HG02973 (cell line): ENCODE results near the gene APBA2.

Experiments
- ATAC-seq: cut with Tn5 transposase; IDR thresholded peaks from one replicate; pipeline ENCODE4 v1.9.1; 2021; ENCODE audit warnings: moderate library complexity; ENCODE audit not compliant: unreplicated experiment

APBA2 gene

DNA sequence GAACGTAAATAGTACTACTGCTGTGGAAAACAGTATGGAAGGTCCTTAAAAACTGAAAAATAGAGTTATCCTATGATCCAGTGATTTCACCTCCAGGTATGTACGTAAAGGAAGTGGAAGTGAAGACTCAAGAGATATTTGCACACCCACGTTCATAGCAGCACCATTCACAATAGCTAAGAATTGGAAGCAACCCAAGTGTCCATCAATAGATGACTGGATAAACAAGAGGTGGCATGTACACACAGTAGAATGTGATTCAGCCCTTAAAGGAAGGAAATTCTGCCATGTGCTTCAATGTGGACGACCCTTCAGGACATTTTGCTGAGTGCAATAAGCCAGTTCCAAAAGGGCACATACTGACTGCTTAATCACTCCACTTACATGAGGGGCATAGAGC, 188.3 kb downstream of the APBA2 start:
- no peak for ATAC-seq

DNA sequence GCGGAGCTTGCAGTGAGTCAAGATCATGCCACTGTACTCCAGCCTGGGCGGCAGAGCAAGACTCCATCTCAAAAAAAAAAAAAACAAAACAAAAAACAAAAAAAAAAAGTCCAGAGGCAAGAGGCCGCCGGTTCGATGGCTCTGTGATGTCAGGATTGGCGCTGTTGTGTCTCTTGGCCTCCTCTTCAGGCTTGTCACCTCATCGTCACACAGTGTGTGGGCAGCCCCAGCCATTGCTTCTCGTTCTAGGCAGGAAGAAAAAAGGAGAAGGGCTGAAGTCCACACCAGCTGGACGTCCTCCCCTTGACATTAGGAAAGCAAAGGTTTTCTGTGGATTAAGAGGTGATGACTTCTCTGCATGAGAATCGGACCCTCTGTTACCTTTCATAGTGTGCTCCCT, 192.8 kb downstream of the APBA2 start:
- no peak for ATAC-seq

DNA sequence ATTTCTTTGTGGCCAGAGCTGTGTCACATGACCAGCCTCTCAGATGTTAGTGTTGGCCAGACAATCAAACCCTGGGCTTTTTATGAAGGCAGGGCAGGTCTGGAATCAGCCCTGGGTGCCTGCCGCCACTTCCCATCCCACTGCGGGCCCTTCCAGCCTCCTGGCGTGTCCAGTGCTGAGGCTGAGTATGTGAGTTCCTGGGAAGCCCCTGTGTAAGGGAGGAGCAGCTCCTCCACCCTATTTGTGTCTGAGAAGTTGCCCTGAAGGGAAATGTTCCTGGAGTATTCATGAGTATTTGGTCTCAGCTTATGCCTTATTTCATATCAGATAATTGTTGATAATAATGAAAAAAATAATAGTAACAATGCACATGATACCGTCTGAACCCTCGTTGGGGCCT, 193.7 kb downstream of the APBA2 start:
- no peak for ATAC-seq

DNA sequence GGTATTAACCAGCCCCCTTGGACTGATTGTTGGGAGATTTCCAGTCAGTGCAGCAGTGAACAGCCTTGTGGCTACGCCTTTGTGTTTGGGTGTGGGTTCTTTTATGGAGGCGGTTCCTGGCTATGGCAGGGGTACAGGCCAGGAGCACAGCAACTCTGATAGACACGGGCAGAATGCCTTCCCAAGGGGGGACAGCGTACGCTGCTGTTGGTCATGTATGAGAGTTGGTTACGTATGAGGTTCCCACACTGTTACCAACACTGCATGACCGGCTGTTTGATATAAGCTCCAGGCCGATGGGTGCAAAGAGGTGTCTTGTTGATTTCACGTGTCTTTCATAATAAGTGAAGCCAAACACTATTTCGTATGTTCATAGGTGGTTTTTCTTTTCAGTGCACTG, 196.0 kb downstream of the APBA2 start:
- no peak for ATAC-seq

DNA sequence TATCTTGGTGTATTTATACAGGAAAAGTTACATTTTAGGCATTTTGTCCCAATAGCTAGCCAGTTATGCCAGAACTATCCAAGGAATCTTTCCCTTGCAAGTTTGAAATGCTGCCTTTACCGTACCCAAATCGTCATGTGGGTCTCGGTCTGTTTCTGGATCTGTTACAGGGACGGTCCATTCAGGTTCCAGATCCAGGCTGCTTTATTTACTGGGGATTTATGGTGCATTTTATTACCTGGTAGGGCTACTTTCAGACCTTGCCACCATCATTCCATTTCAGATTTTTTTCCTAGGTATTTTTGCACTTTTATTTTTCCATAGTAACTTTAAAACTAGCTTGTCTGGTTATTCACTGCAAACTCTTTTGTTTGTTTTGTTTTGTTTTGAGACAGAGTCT, 197.4 kb downstream of the APBA2 start:
- ATAC-seq, result no peak

DNA sequence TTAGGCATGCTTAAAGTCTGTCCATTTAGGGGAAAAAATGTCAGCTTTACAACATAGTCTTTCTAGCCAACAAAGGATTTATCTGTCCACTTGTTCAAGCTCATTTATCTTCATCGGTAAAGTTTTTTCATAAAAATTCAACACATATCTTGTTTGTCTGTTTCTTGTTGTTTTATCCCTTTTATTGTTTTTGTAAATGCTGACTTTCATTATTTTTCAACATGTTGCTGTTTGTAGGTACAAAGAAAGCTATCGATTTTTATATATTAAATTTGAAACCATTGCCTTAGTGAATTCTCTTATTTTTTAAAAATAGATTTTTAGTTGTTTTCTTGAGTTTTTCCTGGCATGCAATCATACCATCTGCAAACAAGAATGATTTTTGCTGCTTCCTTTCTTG, 198.1 kb downstream of the APBA2 start:
- no peak for ATAC-seq

DNA sequence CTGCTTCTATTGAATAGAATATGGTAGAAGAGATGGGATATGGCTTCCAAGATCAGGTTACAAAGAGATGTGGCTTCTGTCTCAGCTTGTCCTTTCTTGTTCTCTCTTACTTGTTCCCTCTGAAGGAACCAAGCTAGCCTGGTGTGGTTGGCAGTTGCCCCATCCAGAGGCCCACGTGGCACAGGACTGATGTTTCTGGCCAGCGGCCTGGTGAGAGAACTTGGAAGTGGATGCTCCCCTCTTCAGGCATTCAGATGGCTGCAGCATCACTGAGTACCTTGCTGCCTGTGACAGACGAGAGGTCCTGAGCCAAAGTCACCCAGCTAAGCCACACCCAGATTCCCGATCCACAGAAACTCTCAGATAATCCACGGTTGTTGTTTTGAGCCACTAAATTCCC, 200.2 kb downstream of the APBA2 start:
- ATAC-seq, result no peak

DNA sequence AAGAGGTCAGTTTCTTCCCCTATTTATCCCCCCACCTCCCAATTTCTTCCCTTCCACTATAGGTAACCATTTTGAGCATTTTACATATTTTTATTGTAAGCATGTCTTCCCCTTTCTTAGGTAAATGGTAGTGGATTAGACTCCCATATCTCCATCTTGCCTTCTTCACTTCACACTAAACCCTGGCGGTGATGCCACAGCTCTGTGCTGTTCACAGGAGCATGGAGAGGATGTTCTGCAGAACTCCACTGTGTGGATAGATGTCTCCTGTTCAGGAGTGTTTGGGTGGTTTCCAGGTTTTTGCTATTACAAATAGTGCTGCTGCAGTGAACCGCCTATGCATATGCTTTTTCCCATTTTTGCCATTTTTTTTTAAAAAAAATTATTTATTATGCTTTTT, 201.1 kb downstream of the APBA2 start:
- ATAC-seq, result no peak

DNA sequence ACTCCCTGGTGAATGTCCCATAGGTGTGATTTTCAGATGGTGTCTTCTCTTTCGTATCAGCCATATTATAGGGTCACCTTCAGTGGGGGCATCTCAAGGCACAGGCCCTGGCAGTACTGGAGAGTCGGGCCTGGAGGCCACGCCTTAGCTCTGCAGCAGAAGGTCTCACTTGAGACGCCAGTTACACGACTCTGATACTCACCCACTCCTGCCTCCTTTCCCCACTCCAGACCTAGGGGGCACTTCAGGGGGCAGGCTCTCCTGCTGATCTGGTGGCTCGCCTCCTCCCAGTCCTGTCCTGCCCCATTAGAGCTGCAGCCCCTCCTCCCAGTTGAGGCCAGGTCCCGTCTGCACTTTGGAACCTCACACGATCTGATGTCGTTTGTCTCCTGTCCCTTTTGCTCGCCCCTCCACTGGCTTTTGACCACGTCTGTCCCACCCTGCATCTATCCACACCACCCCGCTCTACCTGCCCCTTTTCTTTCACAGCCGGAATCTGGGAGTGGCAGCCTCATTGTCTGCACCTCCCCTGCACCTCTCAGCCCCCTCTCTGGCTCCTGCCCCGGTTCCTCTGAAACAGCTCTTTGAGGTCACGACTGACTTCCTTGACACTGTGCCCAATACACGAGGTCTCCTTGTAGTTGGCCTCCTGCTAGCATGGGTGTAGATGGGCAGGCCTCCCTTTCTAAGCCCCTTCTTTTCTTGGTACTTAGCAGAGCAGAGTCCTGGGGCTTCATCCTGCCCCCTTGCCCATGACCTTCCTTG, 201.9 kb downstream of the APBA2 start:
- no peak for ATAC-seq

DNA sequence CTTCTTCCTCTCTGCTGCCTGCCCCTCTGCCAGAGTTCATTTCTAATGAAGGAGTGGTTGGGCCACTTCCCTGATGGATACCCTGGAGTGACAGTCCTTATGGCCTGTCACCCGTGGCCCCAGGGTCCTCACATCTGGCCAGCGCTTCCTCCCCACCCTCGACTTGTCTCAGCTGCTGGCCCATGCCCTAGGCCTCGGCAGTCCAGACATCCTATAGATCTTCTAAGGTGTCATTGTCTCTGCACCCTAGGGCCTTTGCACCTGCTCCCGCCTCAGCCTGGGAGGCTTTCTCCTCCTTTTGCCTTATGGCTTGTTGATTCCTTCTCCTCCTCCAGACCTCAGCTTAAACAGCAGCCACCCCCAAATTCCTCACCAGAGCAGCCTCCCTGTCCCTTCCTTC, 202.9 kb downstream of the APBA2 start:
- no peak for ATAC-seq

DNA sequence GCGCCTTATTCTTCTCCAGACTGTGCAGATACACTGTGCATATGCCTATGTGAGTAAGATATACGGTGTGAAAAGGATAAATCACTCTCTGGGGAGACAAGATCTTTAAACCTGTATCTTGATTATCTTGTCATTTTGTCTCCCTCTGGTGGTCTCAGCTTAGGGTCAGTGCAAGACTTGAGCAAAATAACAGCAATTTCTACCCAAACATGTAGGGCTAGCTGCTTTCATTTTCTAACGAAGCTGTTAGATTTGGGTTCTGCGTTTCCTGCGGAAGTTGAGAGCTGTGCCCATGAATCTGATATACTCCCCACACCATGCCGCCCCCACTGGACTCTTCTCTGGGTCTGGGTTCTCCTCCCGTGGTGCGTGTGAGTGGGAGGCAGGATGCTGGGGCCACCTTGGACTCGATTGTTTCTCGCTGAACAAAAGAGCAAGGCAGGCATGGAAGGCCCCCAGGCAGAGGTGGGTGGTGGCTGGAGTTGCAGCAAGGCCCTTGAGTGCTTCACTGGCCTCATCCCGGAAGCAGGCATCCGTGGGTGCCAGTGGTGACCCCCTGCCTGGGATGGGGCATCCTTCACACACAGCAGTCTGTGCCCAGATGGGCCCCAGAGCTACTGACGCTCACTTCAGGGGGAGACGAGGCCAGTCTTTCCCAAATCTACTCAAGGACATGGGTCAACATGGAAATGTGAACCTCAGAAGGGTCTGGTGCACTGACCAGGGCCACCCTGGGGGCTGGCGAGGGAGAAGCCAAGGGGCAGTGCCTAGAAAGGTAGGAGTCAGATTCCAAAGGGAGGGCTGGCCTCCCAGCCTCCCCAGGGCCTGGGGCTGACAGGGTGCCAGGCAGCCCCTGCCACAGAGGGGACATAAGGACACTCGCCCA, 204.2 kb downstream of the APBA2 start:
- no peak for ATAC-seq

DNA sequence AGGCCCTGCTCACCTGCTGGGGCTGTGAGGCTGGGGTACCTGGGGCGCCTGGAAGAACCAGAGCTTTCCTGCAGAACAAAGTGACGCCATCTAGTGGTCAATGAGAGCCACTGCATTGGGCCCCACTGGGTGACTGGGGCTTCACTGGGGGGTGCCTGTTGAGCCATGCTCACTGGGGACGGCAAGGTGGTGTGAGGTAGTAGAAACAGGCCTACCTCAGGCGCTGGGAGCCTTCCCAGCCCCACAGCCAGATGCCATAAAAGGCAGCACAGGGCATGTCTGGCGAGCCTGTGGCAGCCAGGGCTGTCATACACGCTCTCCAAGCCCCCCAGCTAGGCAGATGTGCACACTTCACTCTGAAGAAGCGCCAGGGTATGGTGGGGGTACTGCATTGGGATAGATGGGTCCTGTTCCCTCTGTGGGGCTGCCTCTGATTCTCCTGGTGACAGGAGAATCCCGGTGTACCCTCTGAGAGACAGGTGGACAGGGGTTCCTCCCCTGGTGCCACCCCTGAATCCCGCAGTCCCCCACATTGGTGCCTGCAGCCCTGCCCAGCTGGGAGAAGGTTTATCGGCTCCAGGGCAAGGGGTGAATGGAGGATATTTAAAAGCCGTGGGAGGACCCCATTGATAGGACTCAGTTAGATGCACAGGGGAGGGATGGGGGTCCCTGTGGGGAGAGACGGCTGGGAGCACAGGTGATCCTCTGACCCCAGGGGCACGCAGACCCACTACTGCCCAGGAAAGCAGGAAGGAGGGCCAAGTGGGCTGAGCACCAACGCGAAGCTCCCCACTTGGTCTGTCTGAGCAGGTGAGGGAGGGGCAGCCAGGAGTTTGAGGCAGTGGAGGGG, 205.1 kb downstream of the APBA2 start:
- ATAC-seq, result no peak

DNA sequence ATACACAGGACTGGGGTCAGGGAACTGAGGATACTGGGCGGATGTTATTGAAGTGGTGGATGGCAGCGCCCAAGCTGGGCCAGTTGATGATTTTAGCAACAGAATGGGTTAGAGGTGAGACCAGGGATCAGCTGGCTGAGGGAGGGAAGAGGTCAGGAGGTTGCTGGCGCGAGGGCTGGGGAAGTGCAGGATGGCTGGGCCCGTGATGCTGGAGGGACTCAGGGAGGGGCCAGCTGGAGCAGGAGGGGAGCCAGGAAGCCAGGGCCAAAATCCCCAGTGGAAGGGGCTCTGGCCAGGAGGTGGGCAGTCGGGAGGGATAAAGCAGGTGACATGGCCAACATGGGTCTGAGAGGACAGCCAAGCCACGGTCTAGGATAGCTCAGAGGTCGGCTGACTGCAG, 205.9 kb downstream of the APBA2 start:
- no peak for ATAC-seq

DNA sequence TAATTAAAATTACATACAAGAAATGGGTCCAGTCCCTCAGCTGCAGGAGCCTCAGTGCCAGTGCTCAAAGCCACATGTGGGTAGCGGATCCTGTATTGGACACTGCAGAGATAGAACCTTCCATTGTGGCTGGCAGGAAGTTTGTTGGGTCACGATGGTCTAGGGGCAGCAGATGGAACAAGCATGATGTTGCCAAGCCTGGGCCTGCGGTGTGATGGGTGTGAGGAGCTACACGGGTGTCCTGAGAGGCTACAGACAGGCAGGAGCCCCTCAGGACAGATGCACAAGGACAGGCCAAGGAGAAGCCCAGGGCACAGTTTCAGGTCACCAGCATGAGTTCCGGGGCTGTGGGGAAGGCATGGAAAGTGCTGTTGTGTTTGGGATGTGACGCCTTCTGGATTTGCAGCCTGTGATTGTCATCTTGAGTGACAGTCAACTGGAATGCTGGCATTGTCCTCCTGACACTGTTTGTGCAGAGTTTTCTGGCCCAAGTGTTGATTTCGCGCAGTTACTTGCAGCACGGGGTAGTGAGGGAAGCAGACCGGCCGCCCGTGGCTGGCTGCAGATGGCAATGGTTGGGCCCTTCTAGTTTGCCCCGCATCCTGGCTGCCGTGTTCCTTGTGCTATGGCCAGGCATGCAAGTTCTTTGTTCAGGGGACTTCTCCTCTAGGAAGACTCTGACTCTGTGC, 206.7 kb downstream of the APBA2 start:
- no peak for ATAC-seq

DNA sequence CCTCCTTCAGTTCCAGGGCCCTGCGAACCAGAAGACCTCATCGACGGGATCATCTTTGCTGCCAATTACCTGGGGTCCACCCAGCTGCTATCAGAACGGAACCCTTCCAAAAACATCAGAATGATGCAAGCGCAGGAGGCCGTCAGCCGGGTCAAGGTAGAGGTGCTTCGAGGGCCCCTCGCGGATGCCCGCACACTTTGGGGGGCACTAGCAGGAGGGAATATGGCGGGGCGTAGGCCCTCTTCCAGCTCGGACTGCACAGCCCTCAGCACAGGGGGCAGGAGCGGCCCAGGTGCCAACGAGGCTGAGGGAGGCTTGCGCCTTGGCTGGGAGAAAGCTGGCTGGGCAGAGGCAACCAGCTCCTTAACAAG, 207.3 kb downstream of the APBA2 start:
- ATAC-seq, result no peak

DNA sequence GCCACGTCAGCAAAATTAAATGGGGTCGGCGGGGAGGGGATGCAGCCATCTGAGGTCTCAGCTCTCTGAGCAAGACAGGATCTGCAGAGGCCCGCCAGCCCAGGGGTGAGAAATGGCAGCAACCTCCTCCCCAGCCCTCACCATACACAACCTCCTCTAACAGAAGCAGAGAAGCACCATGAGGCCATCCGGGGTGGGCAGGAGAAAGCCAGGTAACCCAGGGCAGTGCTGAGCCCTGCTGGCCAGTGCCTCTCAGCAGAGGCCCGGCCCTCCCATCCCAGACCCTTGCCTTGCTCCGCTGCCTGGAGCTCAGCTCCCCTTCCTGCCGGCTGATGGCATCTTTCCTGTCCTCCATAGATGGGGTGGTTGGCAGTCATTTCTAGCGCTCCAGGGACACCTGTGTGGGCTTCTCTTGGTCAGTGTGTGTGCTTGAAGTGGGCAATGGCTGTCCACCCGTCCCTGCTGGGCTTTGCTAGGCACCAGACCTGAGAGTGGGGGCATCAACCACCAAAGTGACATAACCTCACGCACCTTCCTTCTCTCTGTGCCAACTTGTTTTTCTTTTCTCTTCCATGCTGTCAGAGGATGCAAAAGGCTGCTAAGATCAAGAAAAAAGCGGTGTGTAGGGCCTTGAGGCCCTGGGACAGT, 208.0 kb downstream of the APBA2 start:
- no peak for ATAC-seq

DNA sequence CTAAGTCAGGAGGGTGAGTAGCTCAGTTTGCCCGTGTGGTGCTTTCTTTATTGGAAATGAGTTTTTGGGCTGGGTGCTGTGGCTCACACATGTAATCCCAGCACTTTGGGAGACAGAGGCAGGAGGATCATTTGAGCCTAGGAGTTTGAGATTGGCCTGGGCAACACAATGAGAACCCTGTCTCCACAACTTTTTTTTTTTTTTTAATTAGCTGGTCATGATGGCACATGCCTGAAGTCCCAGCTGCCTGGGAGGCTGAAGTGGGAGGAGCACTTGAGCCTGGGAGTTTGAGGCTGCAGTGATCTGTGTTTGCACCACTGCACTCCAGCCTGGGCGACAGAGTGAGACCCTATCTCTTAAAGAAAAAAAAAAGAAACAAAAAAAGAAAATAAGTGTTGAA, 208.9 kb downstream of the APBA2 start:
- ATAC-seq, result no peak

DNA sequence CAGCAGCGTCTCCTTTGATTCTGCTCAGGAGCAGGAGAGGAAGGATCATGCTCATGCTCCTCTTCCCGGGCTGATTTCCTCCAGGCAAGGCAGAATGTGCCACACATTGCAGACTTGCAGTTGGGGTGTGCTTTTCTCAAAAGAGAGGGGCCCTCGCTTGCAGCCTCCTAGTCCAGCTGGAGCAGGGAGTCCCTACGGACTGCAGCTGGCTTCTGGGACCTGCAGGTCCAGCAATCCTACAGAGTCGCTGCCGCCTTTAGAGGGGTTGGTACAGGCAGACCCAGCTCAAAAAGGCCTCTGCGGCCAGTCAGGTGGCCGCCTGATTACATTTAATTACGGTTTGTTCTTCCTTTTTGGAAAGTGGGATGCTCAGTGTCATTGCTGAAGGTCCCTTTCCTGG, 210.0 kb downstream of the APBA2 start:
- no peak for ATAC-seq

DNA sequence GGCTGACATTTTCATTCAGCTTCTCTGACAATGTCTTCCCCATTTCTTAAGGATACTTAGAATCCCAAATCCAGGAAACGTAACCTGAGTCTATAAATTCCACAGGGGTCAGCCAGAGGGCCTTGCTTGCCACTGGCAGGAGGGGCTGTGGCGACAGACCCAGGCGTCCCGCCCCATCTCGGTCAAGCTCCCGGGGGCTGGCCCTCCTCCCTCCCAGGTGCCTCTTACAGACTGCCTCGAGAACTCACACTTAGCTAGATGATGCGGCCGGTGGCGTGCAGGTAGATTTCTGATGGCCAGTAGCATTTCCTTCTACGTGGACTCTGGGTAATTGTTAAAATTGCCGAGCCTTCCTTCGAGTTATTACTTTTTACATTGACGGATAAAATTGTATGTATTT, 211.4 kb downstream of the APBA2 start:
- ATAC-seq, result no peak

DNA sequence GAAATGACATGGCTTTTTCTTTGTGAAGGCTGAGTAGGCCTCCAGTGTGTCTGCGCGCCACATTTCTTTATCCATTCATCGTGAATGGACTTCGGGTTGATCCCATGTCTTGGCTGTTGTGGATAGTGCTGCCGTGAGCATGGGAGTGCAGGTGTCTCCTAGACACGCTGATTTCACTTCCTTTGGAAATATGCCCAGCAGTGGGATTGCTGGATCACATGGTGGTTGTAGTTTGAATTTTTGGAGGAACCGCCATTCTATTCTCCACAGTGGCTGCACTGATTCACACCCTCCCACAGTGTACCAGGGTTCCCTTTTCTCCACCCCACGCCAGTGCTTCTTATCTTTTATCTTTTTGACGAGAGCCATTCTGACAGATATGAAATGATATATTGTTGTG, 212.2 kb downstream of the APBA2 start:
- ATAC-seq, result no peak
